WTC11 (cell line): ENCODE measurements around the gene CHRNA5.

Source experiments
- CREB1 ChIP-seq: sonication (generic); formaldehyde crosslinking; IDR thresholded peaks from 2 replicates; pipeline ENCODE4 v1.8.0; 2023; ENCODE audit warnings: mild to moderate bottlenecking, missing genetic modification reagents
- ESRRA ChIP-seq: sonication (generic); formaldehyde crosslinking; IDR thresholded peaks from 2 replicates; pipeline ENCODE4 v1.8.1; 2022; ENCODE audit warnings: mild to moderate bottlenecking, missing genetic modification reagents, borderline replicate concordance
- TEAD1 ChIP-seq: sonication (generic); formaldehyde crosslinking; IDR thresholded peaks from 2 replicates; pipeline ENCODE4 v1.8.0; 2022; ENCODE audit warnings: mild to moderate bottlenecking, missing genetic modification reagents
- ZNF263 ChIP-seq: sonication (generic); formaldehyde crosslinking; IDR thresholded peaks from 2 replicates; pipeline ENCODE4 v1.8.1; 2022; ENCODE audit warnings: low read depth, mild to moderate bottlenecking, moderate library complexity, missing genetic modification reagents
- TF ChIP-seq, protein P1 (sequence below): fragments of 200-600 bp; IDR thresholded peaks from 2 replicates; pipeline ENCODE4 v1.8.0; 2022; ENCODE audit warnings: antibody characterized with exemption
- TF ChIP-seq, protein P2 (sequence below): sonication (generic); formaldehyde crosslinking; IDR thresholded peaks from 2 replicates; pipeline ENCODE4 v1.8.1; 2022; ENCODE audit warnings: mild to moderate bottlenecking, missing genetic modification reagents, moderate library complexity, borderline replicate concordance
- TF ChIP-seq, protein P3 (sequence below): sonication (generic); formaldehyde crosslinking; IDR thresholded peaks from 2 replicates; pipeline ENCODE4 v1.8.0; 2022; ENCODE audit warnings: mild to moderate bottlenecking, missing genetic modification reagents

DNA sequence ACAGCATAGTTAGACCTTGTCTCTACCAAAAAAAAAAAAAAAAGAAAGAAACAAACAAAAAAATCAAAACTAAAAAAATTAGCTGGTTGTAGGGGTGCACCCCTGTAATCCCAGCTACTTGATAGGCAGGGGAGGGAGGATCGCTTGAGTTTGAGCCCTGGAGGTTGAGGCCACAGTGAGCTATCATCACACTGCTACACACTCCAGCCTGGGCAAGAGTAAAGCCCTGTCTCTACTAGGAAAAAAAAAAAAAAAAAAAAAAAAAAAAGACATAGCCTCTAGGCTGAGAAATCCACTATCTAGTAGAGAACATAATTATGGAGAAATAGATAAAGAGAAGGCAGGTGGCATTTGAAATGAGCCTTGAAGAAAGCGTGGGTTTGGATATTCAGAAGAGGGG, 2.2 kb upstream of the CHRNA5 start:
- no peak for TF ChIP-seq CREB1 (CRISPR knock-in tag)
- TF ChIP-seq, protein P1, sequence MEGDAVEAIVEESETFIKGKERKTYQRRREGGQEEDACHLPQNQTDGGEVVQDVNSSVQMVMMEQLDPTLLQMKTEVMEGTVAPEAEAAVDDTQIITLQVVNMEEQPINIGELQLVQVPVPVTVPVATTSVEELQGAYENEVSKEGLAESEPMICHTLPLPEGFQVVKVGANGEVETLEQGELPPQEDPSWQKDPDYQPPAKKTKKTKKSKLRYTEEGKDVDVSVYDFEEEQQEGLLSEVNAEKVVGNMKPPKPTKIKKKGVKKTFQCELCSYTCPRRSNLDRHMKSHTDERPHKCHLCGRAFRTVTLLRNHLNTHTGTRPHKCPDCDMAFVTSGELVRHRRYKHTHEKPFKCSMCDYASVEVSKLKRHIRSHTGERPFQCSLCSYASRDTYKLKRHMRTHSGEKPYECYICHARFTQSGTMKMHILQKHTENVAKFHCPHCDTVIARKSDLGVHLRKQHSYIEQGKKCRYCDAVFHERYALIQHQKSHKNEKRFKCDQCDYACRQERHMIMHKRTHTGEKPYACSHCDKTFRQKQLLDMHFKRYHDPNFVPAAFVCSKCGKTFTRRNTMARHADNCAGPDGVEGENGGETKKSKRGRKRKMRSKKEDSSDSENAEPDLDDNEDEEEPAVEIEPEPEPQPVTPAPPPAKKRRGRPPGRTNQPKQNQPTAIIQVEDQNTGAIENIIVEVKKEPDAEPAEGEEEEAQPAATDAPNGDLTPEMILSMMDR: no peak
- no peak for TF ChIP-seq TEAD1 (CRISPR knock-in tag)
- TF ChIP-seq, protein P2, sequence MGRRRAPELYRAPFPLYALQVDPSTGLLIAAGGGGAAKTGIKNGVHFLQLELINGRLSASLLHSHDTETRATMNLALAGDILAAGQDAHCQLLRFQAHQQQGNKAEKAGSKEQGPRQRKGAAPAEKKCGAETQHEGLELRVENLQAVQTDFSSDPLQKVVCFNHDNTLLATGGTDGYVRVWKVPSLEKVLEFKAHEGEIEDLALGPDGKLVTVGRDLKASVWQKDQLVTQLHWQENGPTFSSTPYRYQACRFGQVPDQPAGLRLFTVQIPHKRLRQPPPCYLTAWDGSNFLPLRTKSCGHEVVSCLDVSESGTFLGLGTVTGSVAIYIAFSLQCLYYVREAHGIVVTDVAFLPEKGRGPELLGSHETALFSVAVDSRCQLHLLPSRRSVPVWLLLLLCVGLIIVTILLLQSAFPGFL: no peak
- TF ChIP-seq ESRRA: no peak
- TF ChIP-seq, protein P3, sequence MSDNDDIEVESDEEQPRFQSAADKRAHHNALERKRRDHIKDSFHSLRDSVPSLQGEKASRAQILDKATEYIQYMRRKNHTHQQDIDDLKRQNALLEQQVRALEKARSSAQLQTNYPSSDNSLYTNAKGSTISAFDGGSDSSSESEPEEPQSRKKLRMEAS (CRISPR knock-in tag): no peak
- TF ChIP-seq ZNF263 (CRISPR knock-in tag): no peak
